IPS-15b (cell line): ENCODE measurements around the gene SCMH1.
"Not testable (repeated sequence)": the region's sequence is repeated elsewhere in the genome, so short reads cannot be mapped to it uniquely, and the experiment has no call there.

Experiments used
- H3K27me3 ChIP-seq: one replicate; pipeline ENCODE4 v1.6.1; 2013; ENCODE audit warnings: low read length; ENCODE audit not compliant: control insufficient read depth, insufficient read depth
- H3K36me3 ChIP-seq: one replicate; pipeline ENCODE4 v1.6.1; 2013; ENCODE audit warnings: low read length; ENCODE audit not compliant: control insufficient read depth, insufficient read depth
- H3K4me1 ChIP-seq: one replicate; pipeline ENCODE4 v1.6.1; 2013; ENCODE audit warnings: mild to moderate bottlenecking, low read length; ENCODE audit not compliant: control insufficient read depth, insufficient read depth
- H3K4me3 ChIP-seq: one replicate; pipeline ENCODE4 v1.5.1; 2013; ENCODE audit warnings: low read depth, low read length
- H3K9ac ChIP-seq: one replicate; pipeline ENCODE4 v1.6.1; 2013; ENCODE audit warnings: low read depth, mild to moderate bottlenecking, low read length
- H3K9me3 ChIP-seq: one replicate; pipeline ENCODE4 v1.6.1; 2013; ENCODE audit warnings: mild to moderate bottlenecking, low read length; ENCODE audit not compliant: control insufficient read depth, insufficient read depth

Gene SCMH1

GRCh38 chr1:41232305-41232704 is 9.8 kb downstream of the SCMH1 start:
- Histone ChIP-seq H3K9ac (no peak overlapping the region), H3K27me3 (no peaks in the 10 kb centered on the region), H3K4me1 (no peaks in the 10 kb centered on the region), H3K4me3 (no peak overlapping the region), H3K36me3 (no peaks in the 10 kb centered on the region), H3K9me3 (no peaks in the 10 kb centered on the region)

- Histone ChIP-seq H3K9ac (no peak overlapping the region), H3K9me3 (no peaks in the 10 kb centered on the region), H3K36me3 (no peaks in the 10 kb centered on the region), H3K27me3 (no peaks in the 10 kb centered on the region), H3K4me3 (no peak overlapping the region), H3K4me1 (no peaks in the 10 kb centered on the region)
These were observed 11.4 kb downstream of the SCMH1 start for GRCh38 chr1:41230656-41231055.

GRCh38 chr1:41229219-41229618 is 12.9 kb downstream of the SCMH1 start:
- H3K4me1 ChIP-seq, H3K4me3 ChIP-seq, H3K9ac ChIP-seq, H3K9me3 ChIP-seq, H3K36me3 ChIP-seq, H3K27me3 ChIP-seq: not testable (repeated sequence)

- no peaks in the 10 kb centered on the region for H3K36me3 ChIP-seq
- no peak overlapping the region for H3K9ac ChIP-seq
- no peaks in the 10 kb centered on the region for H3K9me3 ChIP-seq
- no peak overlapping the region for H3K4me3 ChIP-seq
- H3K27me3 ChIP-seq = no peaks in the 10 kb centered on the region
- H3K4me1 ChIP-seq = no peaks in the 10 kb centered on the region
These were observed 15.2 kb downstream of the SCMH1 start for GRCh38 chr1:41226815-41227434.

- no peaks in the 10 kb centered on the region for H3K36me3 ChIP-seq
- no peaks in the 10 kb centered on the region for H3K9me3 ChIP-seq
- H3K4me1 ChIP-seq = no peaks in the 10 kb centered on the region
- no peak overlapping the region for H3K9ac ChIP-seq
- H3K4me3 ChIP-seq = no peak overlapping the region
- no peaks in the 10 kb centered on the region for H3K27me3 ChIP-seq
These were observed 16.6 kb downstream of the SCMH1 start for GRCh38 chr1:41225495-41225894.

GRCh38 chr1:41222496-41222895 is 19.6 kb downstream of the SCMH1 start:
- peaks cover 5% of the 10 kb centered on the region for H3K9me3 ChIP-seq
- no peaks in the 10 kb centered on the region for H3K36me3 ChIP-seq
- H3K4me3 ChIP-seq = no peak overlapping the region
- H3K27me3 ChIP-seq = no peaks in the 10 kb centered on the region
- H3K9ac ChIP-seq = no peak overlapping the region
- H3K4me1 ChIP-seq = no peaks in the 10 kb centered on the region

GRCh38 chr1:41221995-41222394 is 20.1 kb downstream of the SCMH1 start:
- H3K4me3 ChIP-seq = no peak overlapping the region
- no peaks in the 10 kb centered on the region for H3K27me3 ChIP-seq
- peaks cover 5% of the 10 kb centered on the region for H3K9me3 ChIP-seq
- H3K36me3 ChIP-seq = no peaks in the 10 kb centered on the region
- no peaks in the 10 kb centered on the region for H3K4me1 ChIP-seq
- H3K9ac ChIP-seq = no peak overlapping the region

- Histone ChIP-seq H3K36me3 (no peaks in the 10 kb centered on the region), H3K27me3 (no peaks in the 10 kb centered on the region), H3K9me3 (peaks cover 5% of the 10 kb centered on the region), H3K9ac (no peak overlapping the region), H3K4me3 (no peak overlapping the region), H3K4me1 (no peaks in the 10 kb centered on the region)
These were observed 24.0 kb downstream of the SCMH1 start for GRCh38 chr1:41218152-41218551.

GRCh38 chr1:41217441-41217840 is 24.7 kb downstream of the SCMH1 start:
- no peaks in the 10 kb centered on the region for H3K36me3 ChIP-seq
- no peaks in the 10 kb centered on the region for H3K27me3 ChIP-seq
- no peak overlapping the region for H3K9ac ChIP-seq
- H3K9me3 ChIP-seq = peaks cover 5% of the 10 kb centered on the region
- H3K4me3 ChIP-seq = no peak overlapping the region
- H3K4me1 ChIP-seq = no peaks in the 10 kb centered on the region

- H3K4me3 ChIP-seq = no peak overlapping the region
- H3K9me3 ChIP-seq = peaks cover 5% of the 10 kb centered on the region
- H3K9ac ChIP-seq = no peak overlapping the region
- H3K36me3 ChIP-seq = no peaks in the 10 kb centered on the region
- no peaks in the 10 kb centered on the region for H3K4me1 ChIP-seq
- no peaks in the 10 kb centered on the region for H3K27me3 ChIP-seq
These were observed 26.5 kb downstream of the SCMH1 start for GRCh38 chr1:41215623-41216022.

- no peaks in the 10 kb centered on the region for H3K4me1 ChIP-seq
- no peaks in the 10 kb centered on the region for H3K9me3 ChIP-seq
- no peak overlapping the region for H3K4me3 ChIP-seq
- H3K27me3 ChIP-seq = no peaks in the 10 kb centered on the region
- H3K36me3 ChIP-seq = no peaks in the 10 kb centered on the region
- H3K9ac ChIP-seq = no peak overlapping the region
These were observed 28.8 kb downstream of the SCMH1 start for GRCh38 chr1:41213341-41213740.

- not testable (repeated sequence) for H3K9me3 ChIP-seq, H3K27me3 ChIP-seq, H3K36me3 ChIP-seq, H3K4me3 ChIP-seq, H3K9ac ChIP-seq, H3K4me1 ChIP-seq
These were observed 30.5 kb downstream of the SCMH1 start for GRCh38 chr1:41211608-41212007.
